ENCODE data around the gene LRRC73.

GRCh38 chr6:43547222-43547621, 37.1 kb upstream of the LRRC73 start:
- TF ChIP-seq TCF12 (IDR thresholded peaks at IDR 0.05; ENCODE audit: low read depth) (no peak), USF1 (IDR thresholded peaks at IDR 0.05) (no peak), RAD21 (IDR thresholded peaks at IDR 0.05; ENCODE audit: low read depth) (no peak), CEBPB (IDR thresholded peaks at IDR 0.05) (no peak), CREB1 (IDR thresholded peaks at IDR 0.05; ENCODE audit: low read depth) (no peak), EP300 (IDR thresholded peaks at IDR 0.05; ENCODE audit: borderline replicate concordance) (no peak), EGR1 (IDR thresholded peaks at IDR 0.05) (no peak)
